PC-3 (cell line): ENCODE measurements around the gene CYP4F2. TPM values are rescaled to one million over a fixed set of nuclear protein-coding genes. Genes with fewer than 3 reads are reported as not detected.
"Not testable (repeated sequence)": the region's sequence is repeated elsewhere in the genome, so short reads cannot be mapped to it uniquely, and the experiment has no call there.

Experiments used
- ATAC-seq: fragments of 200-7000 bp; cut with Tn5 transposase; 2 replicates; pipeline ENCODE4 v1.9.1; 2020; ENCODE audit warnings: mild to moderate bottlenecking, moderate library complexity
- BruUV-seq: library from RNA; stranded (reverse); fragments of 400-500 nt; replicated peaks from 2 replicates; lab custom pipeline; 2021; lab: Mats Ljungman, UMichigan
- CTCF ChIA-PET: fragments of 300-600 bp; sonication (Branson Sonifier 250); formaldehyde crosslinking; loops from one replicate; lab custom pipeline; 2022; ENCODE audit warnings: antibody characterized with exemption; lab: Charles Lee
- POLR2A ChIA-PET: fragments of 300-600 bp; sonication (Branson Sonifier 250); formaldehyde crosslinking; loops from one replicate; lab custom pipeline; 2022; ENCODE audit warnings: antibody characterized with exemption; ENCODE audit not compliant: unreplicated experiment; lab: Charles Lee
- DNase-seq: peaks from one replicate; pipeline ENCODE4 v3.0.0-alpha.2; 2015
- H2AFZ ChIP-seq: fragments of 300-600 bp; sonication (generic); 2 replicates; pipeline ENCODE4 v1.6.0; 2016; ENCODE audit warnings: antibody characterized with exemption, low read length
- H3F3A ChIP-seq: fragments of 300-600 bp; sonication (generic); one replicate; pipeline ENCODE4 v1.6.0; 2017; ENCODE audit warnings: antibody characterized with exemption, low read length, control low read depth, mild to moderate bottlenecking; ENCODE audit not compliant: unreplicated experiment
- H3K27ac ChIP-seq: fragments of 300-600 bp; sonication (generic); 2 replicates; pipeline ENCODE4 v1.5.1; 2016; ENCODE audit warnings: mild to moderate bottlenecking, low read length
- H3K27me3 ChIP-seq: fragments of 300-600 bp; sonication (generic); 2 replicates; pipeline ENCODE4 v1.6.1; 2016; ENCODE audit warnings: low read length, mixed read lengths
- H3K36me3 ChIP-seq: fragments of 300-600 bp; sonication (generic); 2 replicates; pipeline ENCODE4 v1.6.1; 2016; ENCODE audit warnings: low read depth, mixed run types, low read length, mixed read lengths
- H3K4me1 ChIP-seq: fragments of 300-600 bp; sonication (generic); 2 replicates; pipeline ENCODE4 v1.5.1; 2016; ENCODE audit warnings: low read length; ENCODE audit not compliant: insufficient read depth
- H3K4me2 ChIP-seq: fragments of 300-600 bp; sonication (generic); 2 replicates; pipeline ENCODE4 v1.6.0; 2016; ENCODE audit warnings: low read length
- H3K4me3 ChIP-seq: fragments of 300-600 bp; sonication (generic); 2 replicates; pipeline ENCODE4 v1.5.1; 2016; ENCODE audit warnings: mild to moderate bottlenecking, low read length, mixed read lengths
- H3K79me2 ChIP-seq: fragments of 300-600 bp; sonication (generic); 2 replicates; pipeline ENCODE4 v1.6.1; 2017; ENCODE audit warnings: low read length, mixed read lengths
- H3K9ac ChIP-seq: fragments of 300-600 bp; sonication (generic); 2 replicates; pipeline ENCODE4 v1.6.0; 2016; ENCODE audit warnings: mild to moderate bottlenecking, low read length
- H3K9me2 ChIP-seq: fragments of 300-600 bp; sonication (generic); replicated peaks from 2 replicates; pipeline ENCODE4 v1.6.1; 2016; ENCODE audit warnings: mixed run types, low read length, mixed read lengths
- H3K9me3 ChIP-seq: fragments of 300-600 bp; sonication (generic); 2 replicates; pipeline ENCODE4 v1.6.1; 2016; ENCODE audit warnings: low read length, mixed read lengths
- H4K20me1 ChIP-seq: fragments of 300-600 bp; sonication (generic); 2 replicates; pipeline ENCODE4 v1.6.1; 2016; ENCODE audit warnings: low read length, mixed read lengths
- CTCF ChIP-seq: fragments of 300-600 bp; sonication (generic); conservative IDR thresholded peaks from 2 replicates; pipeline ENCODE4 v1.5.1; 2017; ENCODE audit warnings: antibody characterized with exemption, low read depth, mild to moderate bottlenecking, low read length
- EZH2 ChIP-seq: fragments of 300-600 bp; sonication (generic); IDR thresholded peaks from one replicate; pipeline ENCODE4 v1.6.1; 2017; ENCODE audit warnings: antibody characterized with exemption, mild to moderate bottlenecking, low read length; ENCODE audit not compliant: unreplicated experiment
- EZH2phosphoT487 ChIP-seq: fragments of 300-600 bp; sonication (generic); IDR thresholded peaks from 2 replicates; pipeline ENCODE4 v1.6.1; 2018; ENCODE audit warnings: mild to moderate bottlenecking, antibody characterized with exemption, low read length, borderline replicate concordance
- intact Hi-C: fragments of 100-400 bp; cut with micrococcal nuclease; formaldehyde crosslinking; loops from 2 replicates; pipeline ENCODE4 v1.9.0; 2023
- total RNA-seq: library from RNA; depleted of rRNA; stranded (reverse); fragments of >200 nt; gene quantifications from 2 replicates; pipeline ENCODE4 v1.2.3, GENCODE V29; 2014

CYP4F2 gene
- total RNA-seq, 1 experiment from 2014 or later: not detected

DNA sequence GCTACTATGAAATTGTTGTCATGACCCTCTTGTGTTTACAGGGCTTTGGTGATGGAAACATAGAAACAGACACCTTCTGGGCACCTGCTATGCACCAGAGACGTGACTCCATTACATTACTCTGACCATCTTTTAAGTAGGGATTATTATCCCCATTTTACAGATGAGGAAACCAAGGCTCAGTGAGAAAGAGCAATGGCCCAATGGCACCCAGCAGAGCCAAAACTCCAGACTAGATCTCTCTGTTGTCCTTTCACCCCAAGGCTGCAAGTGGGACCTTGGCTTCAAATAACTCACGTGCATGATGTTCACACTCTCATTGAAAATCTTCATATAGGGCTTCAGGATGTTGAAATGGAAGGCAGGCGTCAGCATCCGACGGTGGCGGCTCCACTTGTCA, 5.9 kb downstream of the CYP4F2 start:
- Histone ChIP-seq H3K9ac (no peak overlapping the region), H3K27me3 (peaks cover 7% of the 10 kb centered on the region; the same call in 1 of the 2 replicates), H3K4me1 (no peaks in the 10 kb centered on the region), H3K9me2 (no peaks in the 10 kb centered on the region; the same call in 1 of the 2 replicates), H4K20me1 (no peaks in the 10 kb centered on the region), H3K36me3 (no peaks in the 10 kb centered on the region), H3K79me2 (no peaks in the 10 kb centered on the region), H3K27ac (no peak overlapping the region), H2AFZ (no peak overlapping the region), H3K4me2 (no peak overlapping the region), H3K9me3 (no peaks in the 10 kb centered on the region), H3K4me3 (no peak overlapping the region), H3F3A (no peaks in the 10 kb centered on the region)
- intact Hi-C loops: no loop called here
- ATAC-seq (no peak), DNase-seq (no peak)
- TF ChIP-seq EZH2phosphoT487 (no peak), CTCF (no peak), EZH2 (no peak)
- POLR2A ChIA-PET: no interaction called here
- CTCF ChIA-PET: no interaction called here
- no TSS peak for BruUV-seq

DNA sequence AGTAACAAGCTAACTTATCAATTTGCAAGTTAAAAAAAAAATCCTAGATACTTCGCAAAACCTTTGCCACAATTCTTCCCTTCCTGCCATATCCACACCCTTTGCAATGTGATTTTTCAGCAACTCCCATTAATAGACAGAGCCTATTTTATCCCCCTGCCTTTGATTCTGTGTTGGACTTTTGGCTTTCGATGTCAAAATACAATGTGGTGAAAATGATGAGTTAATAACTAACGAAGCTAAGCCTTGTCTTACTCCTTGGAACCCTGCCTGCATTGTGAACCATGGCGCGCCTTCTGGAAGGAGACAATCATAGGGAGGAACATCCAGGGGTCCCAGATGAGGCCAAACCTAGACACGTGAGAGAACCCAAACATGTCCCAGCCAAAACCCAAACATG, 6.4 kb downstream of the CYP4F2 start:
- no peaks in the 10 kb centered on the region; the same call in 1 of the 2 replicates for H3K9me2 ChIP-seq
- H3K9ac ChIP-seq: no peak overlapping the region
- DNase-seq (no peak), ATAC-seq (no peak)
- no peak overlapping the region for H3K4me2 ChIP-seq
- no TSS peak for BruUV-seq
- H3K27ac ChIP-seq: no peak overlapping the region
- no peaks in the 10 kb centered on the region for H3K36me3 ChIP-seq
- POLR2A ChIA-PET: no interaction called here
- no peaks in the 10 kb centered on the region for H3F3A ChIP-seq
- H3K4me3 ChIP-seq: no peak overlapping the region
- TF ChIP-seq CTCF: no peak
- TF ChIP-seq EZH2: no peak
- no peak for TF ChIP-seq EZH2phosphoT487
- CTCF ChIA-PET: no interaction called here
- no peak overlapping the region for H2AFZ ChIP-seq
- H3K4me1 ChIP-seq: no peaks in the 10 kb centered on the region
- peaks cover 12% of the 10 kb centered on the region for H3K27me3 ChIP-seq
- no peaks in the 10 kb centered on the region for H3K79me2 ChIP-seq
- H3K9me3 ChIP-seq: no peaks in the 10 kb centered on the region
- intact Hi-C loops: no loop called here
- H4K20me1 ChIP-seq: no peaks in the 10 kb centered on the region

DNA sequence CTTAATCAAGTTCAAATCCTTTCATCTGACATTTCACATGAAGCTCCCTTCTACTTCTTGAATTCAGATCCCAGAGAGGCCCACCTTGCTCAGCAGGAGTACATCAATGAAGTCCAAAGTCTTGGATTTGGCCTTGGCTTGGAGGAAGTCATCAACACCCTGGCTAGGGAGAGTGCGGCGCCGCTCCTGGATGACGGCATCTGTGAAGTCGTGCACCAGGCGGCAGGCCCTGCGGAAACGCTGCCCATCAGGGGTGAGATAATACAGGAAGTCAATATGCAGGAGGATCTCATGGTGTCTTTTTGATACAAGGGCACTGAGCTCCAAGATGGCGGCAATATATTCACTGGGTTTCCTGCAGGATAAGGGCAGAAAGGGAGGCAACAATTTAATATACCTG, 8.5 kb downstream of the CYP4F2 start:
- intact Hi-C loops, ATAC-seq, H3K9me2 ChIP-seq, H3K36me3 ChIP-seq, CTCF ChIA-PET, H2AFZ ChIP-seq, H3K4me3 ChIP-seq, DNase-seq, H3F3A ChIP-seq, H3K9me3 ChIP-seq, BruUV-seq, POLR2A ChIA-PET, H3K27ac ChIP-seq, H4K20me1 ChIP-seq, H3K79me2 ChIP-seq, H3K9ac ChIP-seq, H3K4me1 ChIP-seq, H3K4me2 ChIP-seq: not testable (repeated sequence)
- peaks cover 28% of the 10 kb centered on the region for H3K27me3 ChIP-seq
